ENCODE data around the gene RAB8B. TPM values are rescaled to one million over a fixed set of nuclear protein-coding genes. Genes with fewer than 3 reads are reported as not detected.
A peak's percentile ranks its signal among the peaks of the same experiment; 100 is the strongest.

The RAB8B gene
- total and polyA plus RNA-seq, 10 of the 15 experiments (the other 5 are each of a cell fraction or from before 2014, with no cell fraction given): 17.8 to 104 (median 65.1) TPM

DNA sequence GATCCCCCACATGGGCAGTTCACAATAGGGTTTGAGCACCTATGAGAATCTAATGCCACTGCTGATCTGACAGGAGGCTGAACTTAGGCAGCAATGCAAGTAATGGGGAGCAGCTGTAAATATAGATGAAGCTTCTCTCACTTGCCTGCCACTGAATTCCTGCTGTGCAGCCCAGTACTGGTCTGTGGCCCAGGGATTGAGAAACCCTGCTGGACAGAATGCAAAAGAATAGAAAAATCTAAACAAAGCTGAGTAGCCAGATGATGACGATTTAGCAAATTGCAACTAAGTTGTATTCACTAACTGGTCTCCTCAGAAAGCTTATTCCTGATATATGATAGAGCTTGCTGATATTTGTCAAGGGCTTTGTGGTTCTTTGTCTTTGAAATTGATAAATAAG is 53.7 kb downstream of the RAB8B start:
- H2AFZ ChIP-seq (ENCODE audit: control insufficient read depth, low read depth, low read length): no peak overlapping the region
- H4K20me1 ChIP-seq (ENCODE audit: control insufficient read depth, insufficient read depth): no peaks in the 10 kb centered on the region
- no peak overlapping the region for H3K9ac ChIP-seq (ENCODE audit: control insufficient read depth, insufficient read depth, low read length)
- no peak overlapping the region for H3K27ac ChIP-seq (ENCODE audit: control insufficient read depth, insufficient read depth)
- ATAC-seq (no peak), FAIRE-seq (no peak), DNase-seq (ENCODE audit: low read depth, low spot score) (no peak)
- peaks cover 31% of the 10 kb centered on the region for H3K79me2 ChIP-seq (ENCODE audit: control insufficient read depth, insufficient read depth, low read length)
- H3K4me3 ChIP-seq: no peak overlapping the region
- CTCF ChIA-PET: interaction anchor here (0.7 to 1.0 kb wide), 2 partner anchors 111 to 166 kb away, joined by 3 read pairs; no protein-coding TSS in a partner anchor
- H3K4me2 ChIP-seq (ENCODE audit: control insufficient read depth, insufficient read depth): no peak overlapping the region; the same call in 1 of the 2 replicates
- BruUV-seq (replicated peaks): no TSS peak
- SMC1A ChIA-PET (ENCODE audit: uncharacterized antibody, unreplicated experiment): interaction anchor here (0.7 to 5.9 kb wide), 8 partner anchors 11 to 455 kb away, joined by 3 to 31 read pairs (median 3); no protein-coding TSS in a partner anchor
- RAD21 ChIA-PET (ENCODE audit: unreplicated experiment): interaction anchor here (1.1 to 1.7 kb wide), 5 partner anchors 12 to 111 kb away, joined by 3 to 5 read pairs (median 3); no protein-coding TSS in a partner anchor
- in situ Hi-C loops (cut with MboI) (no loop called here), intact Hi-C loops (cut with micrococcal nuclease; ENCODE audit: unreplicated experiment) (no loop called here)
- H3K36me3 ChIP-seq (ENCODE audit: control insufficient read depth in 2 of 2, insufficient read depth in 2 of 2, low read length in 1 of 2): peaks cover 3 to 21% of the 10 kb centered on the region in 2 experiments
- 100% methylated on average over 1 of the region's 1 CpG for WGBS (ENCODE audit: insufficient coverage, insufficient replicate concordance, low lambda C conversion rate, missing lambda C conversion rate)
- no peaks in the 10 kb centered on the region for H3K27me3 ChIP-seq (replicated peaks in 1 of 2; ENCODE audit: control insufficient read depth in 2 of 2, insufficient read depth in 2 of 2, low read length in 1 of 2)
- peaks cover 5% of the 10 kb centered on the region; the same call in 2 of the 3 replicates for H3K9me3 ChIP-seq (replicated peaks; ENCODE audit: control insufficient read depth, insufficient read depth, low read length)
- TF ChIP-seq HDGF (IDR thresholded peaks at IDR 0.05): no peak
- no peak for TF ChIP-seq EP300 (IDR thresholded peaks at IDR 0.05; ENCODE audit: borderline replicate concordance in 1 of 2, control insufficient read depth in 1 of 2, low read depth in 2 of 2, low read length in 2 of 2)
- no peak for TF ChIP-seq RBBP5 (conservative IDR thresholded peaks at IDR 0.05)
- no peak for TF ChIP-seq PAX8 (IDR thresholded peaks at IDR 0.05)
- TF ChIP-seq MEF2B (IDR thresholded peaks at IDR 0.05; ENCODE audit: partially characterized antibody, poor library complexity, severe bottlenecking): no peak
- no peak for TF ChIP-seq CREM (IDR thresholded peaks at IDR 0.05; ENCODE audit: low read depth)
- peaks cover 12% of the 10 kb centered on the region; the same call in 1 of the 2 replicates for H3K4me1 ChIP-seq (ENCODE audit: control insufficient read depth, insufficient read depth, low read length)
- POLR2A ChIA-PET: interaction anchor here (0.5 to 1.5 kb wide), 5 partner anchors 15 to 40 kb away, joined by 3 to 5 read pairs (median 4); no protein-coding TSS in a partner anchor

DNA sequence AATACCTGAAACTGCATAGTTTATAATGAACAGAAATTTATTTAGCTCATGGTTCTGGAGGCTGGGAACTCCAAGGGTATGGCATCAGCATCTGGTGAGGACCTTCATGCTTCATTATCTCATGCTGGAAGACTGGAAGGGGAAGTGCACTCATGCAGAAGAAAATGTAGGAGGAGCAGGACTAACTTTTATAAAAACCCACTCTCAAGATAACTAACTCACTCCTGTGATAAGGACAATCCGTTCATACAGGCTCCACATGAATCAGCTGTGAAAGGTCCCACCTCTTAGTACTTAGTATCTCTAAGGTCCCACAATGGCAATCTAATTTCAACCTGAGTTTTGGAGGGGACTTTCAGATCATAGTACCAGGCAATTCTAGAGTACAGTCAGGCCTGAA is 54.4 kb downstream of the RAB8B start:
- intact Hi-C loops (cut with micrococcal nuclease; ENCODE audit: unreplicated experiment) (no loop called here), in situ Hi-C loops (cut with MboI) (no loop called here)
- Histone ChIP-seq H3K4me1 (ENCODE audit: control insufficient read depth, insufficient read depth, low read length) (peaks cover 6% of the 10 kb centered on the region; the same call in 1 of the 2 replicates), H2AFZ (ENCODE audit: control insufficient read depth, low read depth, low read length) (no peak overlapping the region), H3K9me3 (replicated peaks; ENCODE audit: control insufficient read depth, insufficient read depth, low read length) (peaks cover 5% of the 10 kb centered on the region; the same call in 2 of the 3 replicates), H3K9ac (ENCODE audit: control insufficient read depth, insufficient read depth, low read length) (no peak overlapping the region), H3K27ac (ENCODE audit: control insufficient read depth, insufficient read depth) (no peak overlapping the region), H3K27me3 (replicated peaks in 1 of 2; ENCODE audit: control insufficient read depth in 2 of 2, insufficient read depth in 2 of 2, low read length in 1 of 2) (no peaks in the 10 kb centered on the region), H3K79me2 (ENCODE audit: control insufficient read depth, insufficient read depth, low read length) (peaks cover 25% of the 10 kb centered on the region), H3K4me2 (ENCODE audit: control insufficient read depth, insufficient read depth) (no peak overlapping the region), H3K4me3 (no peak overlapping the region), H3K36me3 (ENCODE audit: control insufficient read depth in 2 of 2, insufficient read depth in 2 of 2, low read length in 1 of 2) (peaks cover 3 to 21% of the 10 kb centered on the region in 2 experiments), H4K20me1 (ENCODE audit: control insufficient read depth, insufficient read depth) (no peaks in the 10 kb centered on the region)
- SMC1A ChIA-PET (ENCODE audit: uncharacterized antibody, unreplicated experiment): interaction anchor here (0.7 to 5.9 kb wide), 11 partner anchors 12 to 455 kb away, joined by 3 to 31 read pairs (median 3); no protein-coding TSS in a partner anchor
- WGBS (ENCODE audit: insufficient coverage, insufficient replicate concordance, low lambda C conversion rate, missing lambda C conversion rate): 0% methylated on average over 1 of the region's 1 CpG
- POLR2A ChIA-PET: interaction anchor here (1.0 to 1.5 kb wide), 4 partner anchors 22 to 40 kb away, joined by 3 to 5 read pairs (median 4); no protein-coding TSS in a partner anchor
- TF ChIP-seq EED (IDR thresholded peaks at IDR 0.05; ENCODE audit: low read depth): peak; percentile 40; the same call in 1 of the 2 replicates
- 0 out of 2 replicates have a peak, but pooled peaks have one; percentile 26 for TF ChIP-seq SPI1 (IDR thresholded peaks at IDR 0.05; ENCODE audit: borderline replicate concordance, insufficient read depth, low read depth, low read length)
- TF ChIP-seq, protein P1, sequence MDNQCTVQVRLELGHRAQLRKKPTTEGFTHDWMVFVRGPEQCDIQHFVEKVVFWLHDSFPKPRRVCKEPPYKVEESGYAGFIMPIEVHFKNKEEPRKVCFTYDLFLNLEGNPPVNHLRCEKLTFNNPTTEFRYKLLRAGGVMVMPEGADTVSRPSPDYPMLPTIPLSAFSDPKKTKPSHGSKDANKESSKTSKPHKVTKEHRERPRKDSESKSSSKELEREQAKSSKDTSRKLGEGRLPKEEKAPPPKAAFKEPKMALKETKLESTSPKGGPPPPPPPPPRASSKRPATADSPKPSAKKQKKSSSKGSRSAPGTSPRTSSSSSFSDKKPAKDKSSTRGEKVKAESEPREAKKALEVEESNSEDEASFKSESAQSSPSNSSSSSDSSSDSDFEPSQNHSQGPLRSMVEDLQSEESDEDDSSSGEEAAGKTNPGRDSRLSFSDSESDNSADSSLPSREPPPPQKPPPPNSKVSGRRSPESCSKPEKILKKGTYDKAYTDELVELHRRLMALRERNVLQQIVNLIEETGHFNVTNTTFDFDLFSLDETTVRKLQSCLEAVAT (IDR thresholded peaks at IDR 0.05): no peak
- ATAC-seq: peak; percentile 50
- RAD21 ChIA-PET (ENCODE audit: unreplicated experiment): interaction anchor here (1.1 to 1.7 kb wide), 5 partner anchors 12 to 111 kb away, joined by 3 to 5 read pairs (median 3); no protein-coding TSS in a partner anchor
- FAIRE-seq: no peak
- no TSS peak for BruUV-seq (replicated peaks)
- CTCF ChIA-PET: interaction anchor here (1.2 kb wide), 1 partner anchor 159 kb away, joined by 3 read pairs; no protein-coding TSS in a partner anchor
- DNase-seq (ENCODE audit: low read depth, low spot score): peak; percentile 16

All from GM12878 (cell line).